WTC11 (cell line): ENCODE results near the gene NMBR. TPM values are rescaled to one million over a fixed set of nuclear protein-coding genes. Genes with fewer than 3 reads are reported as not detected.

Experiments used
- ATF3 ChIP-seq: sonication (generic); formaldehyde crosslinking; conservative IDR thresholded peaks from 2 replicates; pipeline ENCODE4 v1.8.1; 2022; ENCODE audit warnings: mild to moderate bottlenecking, missing genetic modification reagents
- CBFB ChIP-seq: sonication (generic); formaldehyde crosslinking; IDR thresholded peaks from 2 replicates; pipeline ENCODE4 v1.8.1; 2022; ENCODE audit warnings: mild to moderate bottlenecking, low read depth, missing genetic modification reagents
- CDX4 ChIP-seq: fragments of 250-450 bp; sonication (Bioruptor Pico); IDR thresholded peaks from 2 replicates; pipeline ENCODE4 v1.9.0; 2021; ENCODE audit warnings: moderate library complexity, mild to moderate bottlenecking, inconsistent platforms, borderline replicate concordance
- CREB1 ChIP-seq: sonication (generic); formaldehyde crosslinking; IDR thresholded peaks from 2 replicates; pipeline ENCODE4 v1.8.0; 2023; ENCODE audit warnings: mild to moderate bottlenecking, missing genetic modification reagents
- CREM ChIP-seq: sonication (generic); formaldehyde crosslinking; IDR thresholded peaks from 2 replicates; pipeline ENCODE4 v1.8.1; 2022; ENCODE audit warnings: mild to moderate bottlenecking, missing genetic modification reagents, moderate library complexity
- E2F1 ChIP-seq: sonication (generic); formaldehyde crosslinking; IDR thresholded peaks from 2 replicates; pipeline ENCODE4 v1.8.0; 2022; ENCODE audit warnings: mild to moderate bottlenecking, missing genetic modification reagents
- EMX1 ChIP-seq: fragments of 250-450 bp; sonication (Bioruptor Pico); IDR thresholded peaks from 2 replicates; pipeline ENCODE4 v1.8.0; 2021; ENCODE audit warnings: mild to moderate bottlenecking
- ESRRA ChIP-seq: sonication (generic); formaldehyde crosslinking; IDR thresholded peaks from 2 replicates; pipeline ENCODE4 v1.8.1; 2022; ENCODE audit warnings: mild to moderate bottlenecking, missing genetic modification reagents, borderline replicate concordance
- FOXJ3 ChIP-seq: sonication (generic); formaldehyde crosslinking; IDR thresholded peaks from 2 replicates; pipeline ENCODE4 v1.9.0; 2021; ENCODE audit warnings: missing genetic modification reagents, mild to moderate bottlenecking, borderline replicate concordance
- SMAD4 ChIP-seq: sonication (generic); formaldehyde crosslinking; IDR thresholded peaks from 2 replicates; pipeline ENCODE4 v1.8.0; 2022; ENCODE audit warnings: mild to moderate bottlenecking, missing genetic modification reagents
- USF1 ChIP-seq: sonication (generic); formaldehyde crosslinking; IDR thresholded peaks from 2 replicates; pipeline ENCODE4 v1.8.0; 2022; ENCODE audit warnings: mild to moderate bottlenecking, missing genetic modification reagents
- ZBTB21 ChIP-seq: sonication (generic); formaldehyde crosslinking; IDR thresholded peaks from 2 replicates; pipeline ENCODE4 v1.8.1; 2023; ENCODE audit warnings: mild to moderate bottlenecking, missing genetic modification reagents, borderline replicate concordance
- ZBTB43 ChIP-seq: sonication (generic); formaldehyde crosslinking; IDR thresholded peaks from 2 replicates; pipeline ENCODE4 v1.8.1; 2023; ENCODE audit warnings: mild to moderate bottlenecking, missing genetic modification reagents
- ZNF121 ChIP-seq: sonication (generic); formaldehyde crosslinking; IDR thresholded peaks from 2 replicates; pipeline ENCODE4 v1.8.0; 2023; ENCODE audit warnings: missing genetic modification reagents
- ZNF219 ChIP-seq: sonication (generic); formaldehyde crosslinking; IDR thresholded peaks from 2 replicates; pipeline ENCODE4 v1.8.0; 2023; ENCODE audit warnings: missing genetic modification reagents, mild to moderate bottlenecking, borderline replicate concordance
- ZNF232 ChIP-seq: sonication (generic); formaldehyde crosslinking; IDR thresholded peaks from 2 replicates; pipeline ENCODE4 v1.8.0; 2022; ENCODE audit warnings: mild to moderate bottlenecking, missing genetic modification reagents
- ZNF396 ChIP-seq: fragments of 250-450 bp; sonication (Bioruptor Pico); IDR thresholded peaks from 2 replicates; pipeline ENCODE4 v1.8.0; 2021; ENCODE audit warnings: mild to moderate bottlenecking, moderate library complexity, borderline replicate concordance
- total RNA-seq: library from RNA; stranded (reverse); gene quantifications from 3 replicates; pipeline ENCODE4 v1.2.3, GENCODE V29; 2021
- TF ChIP-seq, protein P1 (sequence below): sonication (generic); formaldehyde crosslinking; IDR thresholded peaks from 2 replicates; pipeline ENCODE4 v1.8.1; 2022; ENCODE audit warnings: low read depth, missing genetic modification reagents, borderline replicate concordance
- TF ChIP-seq, protein P2 (sequence below): sonication (generic); formaldehyde crosslinking; IDR thresholded peaks from 2 replicates; pipeline ENCODE4 v1.8.0; 2023; ENCODE audit warnings: missing genetic modification reagents
- TF ChIP-seq, protein P3 (sequence below): sonication (generic); formaldehyde crosslinking; conservative IDR thresholded peaks from 2 replicates; pipeline ENCODE4 v1.8.1; 2023; ENCODE audit warnings: mild to moderate bottlenecking, low read depth, missing genetic modification reagents, moderate library complexity
- TF ChIP-seq, protein P4 (sequence below): sonication (generic); formaldehyde crosslinking; IDR thresholded peaks from 2 replicates; pipeline ENCODE4 v1.8.1; 2023; ENCODE audit warnings: mild to moderate bottlenecking, moderate library complexity, missing genetic modification reagents

NMBR gene
- total RNA-seq, 1 experiment from 2014 or later, result not detected

DNA sequence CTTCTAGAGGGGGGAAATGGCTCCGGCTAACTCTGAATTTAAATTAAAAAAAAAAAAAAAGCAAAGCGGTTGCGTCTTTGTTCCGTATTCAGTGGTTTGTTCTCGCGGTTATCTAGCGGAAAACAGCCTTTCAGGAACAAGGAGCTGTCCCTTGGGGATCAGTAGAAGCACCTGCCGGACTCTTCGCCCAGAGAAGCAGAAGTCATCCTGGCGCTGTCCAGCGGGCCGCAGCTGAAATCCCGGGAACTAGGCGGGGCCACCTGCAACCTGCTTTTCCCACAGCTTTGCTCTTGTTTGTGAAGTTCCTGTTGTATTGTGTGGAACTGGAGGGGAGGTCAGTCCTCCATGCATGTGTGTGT, 58.1 kb downstream of the NMBR start (continued):
- TF ChIP-seq, protein P1, sequence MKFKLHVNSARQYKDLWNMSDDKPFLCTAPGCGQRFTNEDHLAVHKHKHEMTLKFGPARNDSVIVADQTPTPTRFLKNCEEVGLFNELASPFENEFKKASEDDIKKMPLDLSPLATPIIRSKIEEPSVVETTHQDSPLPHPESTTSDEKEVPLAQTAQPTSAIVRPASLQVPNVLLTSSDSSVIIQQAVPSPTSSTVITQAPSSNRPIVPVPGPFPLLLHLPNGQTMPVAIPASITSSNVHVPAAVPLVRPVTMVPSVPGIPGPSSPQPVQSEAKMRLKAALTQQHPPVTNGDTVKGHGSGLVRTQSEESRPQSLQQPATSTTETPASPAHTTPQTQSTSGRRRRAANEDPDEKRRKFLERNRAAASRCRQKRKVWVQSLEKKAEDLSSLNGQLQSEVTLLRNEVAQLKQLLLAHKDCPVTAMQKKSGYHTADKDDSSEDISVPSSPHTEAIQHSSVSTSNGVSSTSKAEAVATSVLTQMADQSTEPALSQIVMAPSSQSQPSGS, result no peak; the same call in 1 of the 2 replicates
- TF ChIP-seq EMX1 (CRISPR knock-in tag) (0 out of 2 replicates have a peak, but pooled peaks have one; percentile 32), ZNF219 (peak; percentile 94), ZBTB43 (no peak), ESRRA (peak; percentile 75; the same call in 1 of the 2 replicates), FOXJ3 (CRISPR knock-in tag) (no peak), CREM (CRISPR knock-in tag) (peak; percentile 33; the same call in 1 of the 2 replicates), E2F1 (CRISPR knock-in tag) (peak; percentile 77; the same call in 1 of the 2 replicates), SMAD4 (CRISPR knock-in tag) (peak; percentile 77; the same call in 1 of the 2 replicates), CDX4 (no peak), CBFB (no peak), ATF3 (CRISPR knock-in tag) (no peak), ZNF396 (peak; percentile 60; the same call in 1 of the 2 replicates), USF1 (peak; percentile 70; the same call in 1 of the 2 replicates), ZBTB21 (CRISPR knock-in tag) (peak; percentile 72; the same call in 1 of the 2 replicates), ZNF121 (CRISPR knock-in tag) (no peak), CREB1 (peak; percentile 59; the same call in 1 of the 2 replicates), ZNF232 (CRISPR knock-in tag) (peak; percentile 93)
- TF ChIP-seq, protein P2, sequence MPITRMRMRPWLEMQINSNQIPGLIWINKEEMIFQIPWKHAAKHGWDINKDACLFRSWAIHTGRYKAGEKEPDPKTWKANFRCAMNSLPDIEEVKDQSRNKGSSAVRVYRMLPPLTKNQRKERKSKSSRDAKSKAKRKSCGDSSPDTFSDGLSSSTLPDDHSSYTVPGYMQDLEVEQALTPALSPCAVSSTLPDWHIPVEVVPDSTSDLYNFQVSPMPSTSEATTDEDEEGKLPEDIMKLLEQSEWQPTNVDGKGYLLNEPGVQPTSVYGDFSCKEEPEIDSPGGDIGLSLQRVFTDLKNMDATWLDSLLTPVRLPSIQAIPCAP (CRISPR knock-in tag), result 0 out of 2 replicates have a peak, but pooled peaks have one; percentile 48
- TF ChIP-seq, protein P3, sequence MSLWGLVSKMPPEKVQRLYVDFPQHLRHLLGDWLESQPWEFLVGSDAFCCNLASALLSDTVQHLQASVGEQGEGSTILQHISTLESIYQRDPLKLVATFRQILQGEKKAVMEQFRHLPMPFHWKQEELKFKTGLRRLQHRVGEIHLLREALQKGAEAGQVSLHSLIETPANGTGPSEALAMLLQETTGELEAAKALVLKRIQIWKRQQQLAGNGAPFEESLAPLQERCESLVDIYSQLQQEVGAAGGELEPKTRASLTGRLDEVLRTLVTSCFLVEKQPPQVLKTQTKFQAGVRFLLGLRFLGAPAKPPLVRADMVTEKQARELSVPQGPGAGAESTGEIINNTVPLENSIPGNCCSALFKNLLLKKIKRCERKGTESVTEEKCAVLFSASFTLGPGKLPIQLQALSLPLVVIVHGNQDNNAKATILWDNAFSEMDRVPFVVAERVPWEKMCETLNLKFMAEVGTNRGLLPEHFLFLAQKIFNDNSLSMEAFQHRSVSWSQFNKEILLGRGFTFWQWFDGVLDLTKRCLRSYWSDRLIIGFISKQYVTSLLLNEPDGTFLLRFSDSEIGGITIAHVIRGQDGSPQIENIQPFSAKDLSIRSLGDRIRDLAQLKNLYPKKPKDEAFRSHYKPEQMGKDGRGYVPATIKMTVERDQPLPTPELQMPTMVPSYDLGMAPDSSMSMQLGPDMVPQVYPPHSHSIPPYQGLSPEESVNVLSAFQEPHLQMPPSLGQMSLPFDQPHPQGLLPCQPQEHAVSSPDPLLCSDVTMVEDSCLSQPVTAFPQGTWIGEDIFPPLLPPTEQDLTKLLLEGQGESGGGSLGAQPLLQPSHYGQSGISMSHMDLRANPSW, result no peak
- TF ChIP-seq, protein P4, sequence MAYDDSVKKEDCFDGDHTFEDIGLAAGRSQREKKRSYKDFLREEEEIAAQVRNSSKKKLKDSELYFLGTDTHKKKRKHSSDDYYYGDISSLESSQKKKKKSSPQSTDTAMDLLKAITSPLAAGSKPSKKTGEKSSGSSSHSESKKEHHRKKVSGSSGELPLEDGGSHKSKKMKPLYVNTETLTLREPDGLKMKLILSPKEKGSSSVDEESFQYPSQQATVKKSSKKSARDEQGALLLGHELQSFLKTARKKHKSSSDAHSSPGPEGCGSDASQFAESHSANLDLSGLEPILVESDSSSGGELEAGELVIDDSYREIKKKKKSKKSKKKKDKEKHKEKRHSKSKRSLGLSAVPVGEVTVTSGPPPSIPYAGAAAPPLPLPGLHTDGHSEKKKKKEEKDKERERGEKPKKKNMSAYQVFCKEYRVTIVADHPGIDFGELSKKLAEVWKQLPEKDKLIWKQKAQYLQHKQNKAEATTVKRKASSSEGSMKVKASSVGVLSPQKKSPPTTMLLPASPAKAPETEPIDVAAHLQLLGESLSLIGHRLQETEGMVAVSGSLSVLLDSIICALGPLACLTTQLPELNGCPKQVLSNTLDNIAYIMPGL (CRISPR knock-in tag), result no peak
- TF ChIP-seq, all 79 proteins: peak for 23
